Calu3 (cell line): ENCODE results near the gene LZTR1. TPM values are rescaled to one million over a fixed set of nuclear protein-coding genes. Genes with fewer than 3 reads are reported as not detected.
"Not testable (repeated sequence)": the region's sequence is repeated elsewhere in the genome, so short reads cannot be mapped to it uniquely, and the experiment has no call there.

Experiments used
- BruUV-seq: library from RNA; stranded (reverse); fragments of 400-500 nt; replicated peaks from 2 replicates; lab custom pipeline; 2021; lab: Mats Ljungman, UMichigan
- CTCF ChIA-PET: fragments of 300-600 bp; sonication (Branson Sonifier 250); formaldehyde crosslinking; loops from one replicate; lab custom pipeline; 2022; ENCODE audit warnings: antibody characterized with exemption; lab: Charles Lee
- DNase-seq: peaks from one replicate; pipeline ENCODE4 v3.0.0; 2022
- H3K27ac Mint-ChIP-seq: one replicate; pipeline ENCODE4 v1.8.0; 2022; ENCODE audit warnings: mixed read lengths; ENCODE audit not compliant: unreplicated experiment
- H3K27me3 Mint-ChIP-seq: one replicate; pipeline ENCODE4 v1.8.0; 2022; ENCODE audit warnings: mixed read lengths; ENCODE audit not compliant: unreplicated experiment
- H3K36me3 Mint-ChIP-seq: one replicate; pipeline ENCODE4 v1.8.0; 2022; ENCODE audit warnings: mild to moderate bottlenecking, moderate library complexity, mixed read lengths; ENCODE audit not compliant: insufficient read depth, unreplicated experiment
- H3K4me1 Mint-ChIP-seq: one replicate; pipeline ENCODE4 v1.8.0; 2022; ENCODE audit warnings: mild to moderate bottlenecking, low read depth, mixed read lengths; ENCODE audit not compliant: unreplicated experiment
- H3K4me3 Mint-ChIP-seq: one replicate; pipeline ENCODE4 v1.8.0; 2022; ENCODE audit warnings: mild to moderate bottlenecking, low read depth, moderate library complexity, mixed read lengths; ENCODE audit not compliant: unreplicated experiment
- H3K9me3 Mint-ChIP-seq: one replicate; pipeline ENCODE4 v1.8.0; 2022; ENCODE audit warnings: low read depth, mixed read lengths; ENCODE audit not compliant: unreplicated experiment
- intact Hi-C: fragments of 100-400 bp; cut with micrococcal nuclease; formaldehyde crosslinking; loops from one replicate; pipeline ENCODE4 v1.10.0; 2022; ENCODE audit not compliant: unreplicated experiment
- microRNA-seq: library from miRNA; unstranded; fragments of <30 nt; microRNA quantifications from one replicate; pipeline ENCODE4 v1.2.0, GENCODE V29; 2022
- total RNA-seq: library from RNA; stranded (reverse); gene quantifications from 2 replicates; pipeline ENCODE4 v1.2.3, GENCODE V29; 2022
- TF ChIP-seq, protein P1 (sequence below): fragments of 200-600 bp; IDR thresholded peaks from one replicate; pipeline ENCODE4 v1.8.0; 2022; ENCODE audit warnings: antibody characterized with exemption; ENCODE audit not compliant: unreplicated experiment

Gene LZTR1
- total RNA-seq, 1 experiment from 2014 or later = 55.4 TPM

DNA sequence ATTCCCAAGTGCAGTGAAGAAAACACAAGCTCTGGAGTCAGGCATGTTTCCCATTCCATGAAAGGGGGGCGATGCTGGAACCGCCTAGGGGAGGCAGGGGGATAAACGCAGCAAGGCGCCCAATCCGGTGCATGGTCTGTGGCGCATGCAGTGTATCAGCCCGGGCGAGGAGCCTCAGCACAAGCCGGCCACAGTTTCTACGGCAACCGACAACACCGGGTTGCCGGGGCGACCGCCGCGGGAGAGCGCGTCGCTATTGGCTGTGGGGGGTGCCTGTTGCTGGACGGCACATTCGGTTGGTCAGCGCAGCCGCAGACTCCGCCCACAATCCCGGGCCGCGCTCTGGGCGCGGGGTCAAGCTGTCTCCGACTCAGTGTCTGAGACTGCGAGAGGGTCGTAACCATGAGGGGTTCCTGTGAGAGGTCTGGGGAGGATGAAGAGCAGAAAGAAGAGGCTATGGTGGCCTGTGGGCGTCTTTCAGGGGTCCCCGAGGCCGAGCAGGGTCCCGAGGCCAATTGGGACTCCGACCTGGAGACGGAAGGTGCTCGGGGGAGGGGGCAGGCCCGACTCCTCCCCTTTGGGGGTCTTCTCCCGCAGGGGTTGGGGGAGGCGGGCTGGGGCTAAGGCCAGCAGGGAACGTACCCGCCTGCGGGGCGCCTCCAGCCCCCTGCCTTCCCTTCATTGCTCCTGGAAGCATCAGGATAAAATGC, 63.6 kb downstream of the LZTR1 start, which contains the start of gene LRRC74B:
Gene LRRC74B (plus strand): TSS at position 362 of the 710 bp plus-strand sequence. CDS start 41 bp downstream, at position 403.
- H3K36me3 Mint-ChIP-seq = peaks cover 9% of the 10 kb centered on the region
- CTCF ChIA-PET = interaction anchor here (0.6 kb wide), 1 partner anchor 160 kb away, joined by 5 read pairs; no protein-coding TSS in a partner anchor
- peak; percentile 92 for DNase-seq
- H3K27ac Mint-ChIP-seq = peak within 1 kb of the TSS; percentile 61
- intact Hi-C loops = no loop called here
- peaks cover 33% of the 10 kb centered on the region for H3K4me1 Mint-ChIP-seq
- no TSS peak for BruUV-seq
- TF ChIP-seq, protein P1, sequence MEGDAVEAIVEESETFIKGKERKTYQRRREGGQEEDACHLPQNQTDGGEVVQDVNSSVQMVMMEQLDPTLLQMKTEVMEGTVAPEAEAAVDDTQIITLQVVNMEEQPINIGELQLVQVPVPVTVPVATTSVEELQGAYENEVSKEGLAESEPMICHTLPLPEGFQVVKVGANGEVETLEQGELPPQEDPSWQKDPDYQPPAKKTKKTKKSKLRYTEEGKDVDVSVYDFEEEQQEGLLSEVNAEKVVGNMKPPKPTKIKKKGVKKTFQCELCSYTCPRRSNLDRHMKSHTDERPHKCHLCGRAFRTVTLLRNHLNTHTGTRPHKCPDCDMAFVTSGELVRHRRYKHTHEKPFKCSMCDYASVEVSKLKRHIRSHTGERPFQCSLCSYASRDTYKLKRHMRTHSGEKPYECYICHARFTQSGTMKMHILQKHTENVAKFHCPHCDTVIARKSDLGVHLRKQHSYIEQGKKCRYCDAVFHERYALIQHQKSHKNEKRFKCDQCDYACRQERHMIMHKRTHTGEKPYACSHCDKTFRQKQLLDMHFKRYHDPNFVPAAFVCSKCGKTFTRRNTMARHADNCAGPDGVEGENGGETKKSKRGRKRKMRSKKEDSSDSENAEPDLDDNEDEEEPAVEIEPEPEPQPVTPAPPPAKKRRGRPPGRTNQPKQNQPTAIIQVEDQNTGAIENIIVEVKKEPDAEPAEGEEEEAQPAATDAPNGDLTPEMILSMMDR = no peak
- H3K4me3 Mint-ChIP-seq = peak within 1 kb of the TSS; percentile 73
- no peaks in the 10 kb centered on the region for H3K9me3 Mint-ChIP-seq
- no peaks in the 10 kb centered on the region for H3K27me3 Mint-ChIP-seq

DNA sequence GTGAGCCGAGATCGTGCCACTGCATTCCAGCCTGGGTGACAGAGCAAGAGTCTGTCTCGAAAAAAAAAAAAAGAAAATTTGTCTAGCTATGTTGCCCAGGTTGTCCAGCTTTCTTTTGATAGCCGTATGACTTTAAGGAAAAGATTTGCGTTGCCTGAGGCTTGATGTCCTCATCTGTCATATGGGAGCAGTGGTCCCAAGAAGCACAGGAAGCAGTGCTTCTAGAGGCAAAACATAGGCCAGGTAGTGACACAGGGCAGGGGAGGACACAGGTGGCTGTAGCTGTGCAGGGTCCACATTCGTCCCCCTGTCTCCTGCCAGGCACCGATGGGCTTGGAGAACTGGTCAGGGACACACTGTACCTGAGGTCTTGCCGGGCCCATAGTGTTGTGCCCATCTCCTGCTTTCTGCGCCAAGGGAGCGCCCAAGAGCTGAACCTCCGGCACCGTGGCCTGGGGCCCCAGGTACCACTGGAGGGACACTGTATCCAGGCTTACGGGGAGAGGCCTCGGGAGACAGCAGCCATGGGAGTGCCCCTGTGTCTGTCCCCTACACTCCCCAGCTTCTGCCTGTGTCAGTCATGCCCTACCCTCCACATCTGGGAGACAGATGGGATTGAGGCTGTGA, 65.1 kb downstream of the LZTR1 start:
- TF ChIP-seq, protein P1 = no peak
- no peak overlapping the region for H3K27ac Mint-ChIP-seq
- intact Hi-C loops = no loop called here
- no peaks in the 10 kb centered on the region for H3K9me3 Mint-ChIP-seq
- H3K36me3 Mint-ChIP-seq = peaks cover 9% of the 10 kb centered on the region
- CTCF ChIA-PET = no interaction called here
- peaks cover 33% of the 10 kb centered on the region for H3K4me1 Mint-ChIP-seq
- H3K27me3 Mint-ChIP-seq = peaks cover 13% of the 10 kb centered on the region
- no TSS peak for BruUV-seq
- H3K4me3 Mint-ChIP-seq = no peak overlapping the region
- DNase-seq = no peak

DNA sequence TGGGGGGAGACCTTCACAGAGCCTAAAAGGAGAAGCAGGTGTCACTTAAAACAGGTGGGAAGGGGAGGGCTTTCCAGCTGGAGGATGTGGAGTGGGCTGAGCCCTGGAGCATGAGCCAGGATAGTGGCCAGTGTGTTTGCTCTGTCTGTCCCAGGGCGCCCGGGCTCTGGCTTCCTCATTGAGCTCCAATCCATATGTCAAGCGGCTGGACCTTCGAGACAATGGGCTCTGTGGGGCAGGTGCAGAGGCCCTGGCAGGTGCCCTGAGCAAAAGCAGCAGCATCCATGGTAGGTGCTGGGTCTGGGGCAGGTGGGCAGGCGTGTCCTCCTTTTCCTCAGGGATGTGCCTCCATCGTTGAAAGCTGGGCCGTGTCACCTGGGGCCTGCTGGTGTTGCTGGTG, 65.6 kb downstream of the LZTR1 start:
- BruUV-seq = no TSS peak
- TF ChIP-seq, protein P1 = no peak
- CTCF ChIA-PET = no interaction called here
- no peak for DNase-seq
- H3K4me3 Mint-ChIP-seq = no peak overlapping the region
- intact Hi-C loops = no loop called here
- peaks cover 33% of the 10 kb centered on the region for H3K4me1 Mint-ChIP-seq
- peaks cover 9% of the 10 kb centered on the region for H3K36me3 Mint-ChIP-seq
- no peak overlapping the region for H3K27ac Mint-ChIP-seq
- peaks cover 19% of the 10 kb centered on the region for H3K27me3 Mint-ChIP-seq
- no peaks in the 10 kb centered on the region for H3K9me3 Mint-ChIP-seq

DNA sequence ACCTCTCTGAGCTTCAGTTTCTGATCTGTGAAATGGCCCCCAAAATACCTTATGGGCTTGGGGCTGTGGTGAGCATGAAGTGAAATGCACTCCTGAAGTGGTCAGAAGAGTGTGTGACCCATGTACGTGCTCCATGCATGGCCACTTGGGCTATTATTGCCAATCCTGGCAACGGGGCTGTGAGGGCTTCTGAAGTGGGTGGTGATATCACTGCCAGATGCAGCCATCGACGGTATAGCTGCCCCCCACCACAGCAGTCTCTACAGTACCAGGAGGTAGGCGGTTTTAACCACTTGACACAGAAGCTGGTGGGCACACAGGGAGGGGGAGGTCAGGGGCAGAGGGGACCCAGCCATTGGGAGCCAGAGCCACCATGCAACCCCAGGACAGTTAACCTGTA, 66.4 kb downstream of the LZTR1 start:
- intact Hi-C loops, H3K9me3 Mint-ChIP-seq: not testable (repeated sequence)

More for the DNA sequence above, 66.4 kb downstream of the LZTR1 start:
- peaks cover 26% of the 10 kb centered on the region for H3K27me3 Mint-ChIP-seq
- CTCF ChIA-PET, H3K27ac Mint-ChIP-seq, H3K36me3 Mint-ChIP-seq, H3K4me3 Mint-ChIP-seq, BruUV-seq, DNase-seq: not testable (repeated sequence)
- H3K4me1 Mint-ChIP-seq = peaks cover 26% of the 10 kb centered on the region

Small RNA genes lying within 50 kb of the gene (microRNA-seq; reads per million reads assigned to microRNA genes)
- not detected for gene MIR649

Other genes starting within 250 kb of the LZTR1 start
- not detected in 2 replicates for gene SERPIND1, start 208.2 kb upstream of the LZTR1 start, total RNA-seq
- 69.2 and 77.9 TPM in 2 replicates for gene PI4KA, start 123.5 kb upstream of the LZTR1 start, total RNA-seq
- gene SNAP29, start 123.3 kb upstream of the LZTR1 start, total RNA-seq = 28.8 and 35.9 TPM in 2 replicates
- 68.0 and 69.9 TPM in 2 replicates for gene CRKL, start 64.9 kb upstream of the LZTR1 start, total RNA-seq
- gene AIFM3, start 15.0 kb upstream of the LZTR1 start, total RNA-seq = 3.1 and 4.2 TPM in 2 replicates
- 24.5 and 25.3 TPM in 2 replicates for gene THAP7, start 19.8 kb downstream of the LZTR1 start, total RNA-seq
- gene P2RX6, start 32.9 kb downstream of the LZTR1 start, total RNA-seq = 0.26 and 0.42 TPM in 2 replicates
- gene SLC7A4, start 50.3 kb downstream of the LZTR1 start, total RNA-seq = 0.14 TPM in 1 of 2 replicates, not detected in the other
- gene LRRC74B, start 63.6 kb downstream of the LZTR1 start, total RNA-seq = not detected in 2 replicates